Tibial artery (tissue), 4 donors: Measurements from ENCODE around the gene NRARP.
A peak's percentile ranks its signal among the peaks of the same experiment; 100 is the strongest.

Experiments used
- DNase-seq, 2 donors: peaks; one replicate each; pipeline ENCODE4 v3.0.0-alpha.2; 2019
- H3K27ac ChIP-seq, 2 donors: fragments of 200-600 bp; sonication (generic) in 1 of 2; 1 replicate in 1 of 2; 2 replicates in 1 of 2; pipeline ENCODE4 v1.5.1; 2018 to 2019; ENCODE audit warnings: mild to moderate bottlenecking in 1 of 2
- H3K27me3 ChIP-seq, 2 donors: fragments of 200-600 bp; sonication (generic) in 1 of 2; one replicate each; pipeline versions ENCODE4 v1.5.1 to v1.6.0; 2016 to 2019
- H3K36me3 ChIP-seq, 3 donors: fragments of 200-600 bp; sonication (generic) in 2 of 3; one replicate each; pipeline ENCODE4 v1.5.1; 2016 to 2019; ENCODE audit warnings: mild to moderate bottlenecking in 2 of 3
- H3K4me1 ChIP-seq, 4 donors: fragments of 200-600 bp; sonication (generic) in 2 of 4; 1 replicate in 3 of 4; 2 replicates in 1 of 4; pipeline ENCODE4 v1.5.1; 2016 to 2019
- H3K4me3 ChIP-seq, 2 donors: fragments of 200-600 bp; sonication (generic) in 1 of 2; 1 replicate in 1 of 2; 2 replicates in 1 of 2; pipeline ENCODE4 v1.5.1; 2018 to 2019; ENCODE audit warnings: mild to moderate bottlenecking in 2 of 2
- H3K9me3 ChIP-seq, 3 donors: fragments of 200-600 bp; sonication (generic) in 1 of 3; one replicate each; pipeline ENCODE4 v1.5.1; 2016 to 2019
- intact Hi-C: fragments of 100-400 bp; cut with DNase I; formaldehyde crosslinking; loops from one replicate; pipeline ENCODE4 v1.15.0; 2023; ENCODE audit warnings: low total_unique reads
- TF ChIP-seq, protein P1 (sequence below), 2 experiments: fragments of 200-600 bp in 1 of 2; fragments of 450-650 bp in 1 of 2; IDR thresholded peaks; one replicate each; pipeline ENCODE4 v1.5.1; 2017 to 2019; ENCODE audit warnings: antibody characterized with exemption in 2 of 2, mild to moderate bottlenecking in 1 of 2, moderate library complexity in 1 of 2

NRARP gene

GRCh38 chr9:137271696-137272076, 30.4 kb downstream of the NRARP start:
- TF ChIP-seq, protein P1, sequence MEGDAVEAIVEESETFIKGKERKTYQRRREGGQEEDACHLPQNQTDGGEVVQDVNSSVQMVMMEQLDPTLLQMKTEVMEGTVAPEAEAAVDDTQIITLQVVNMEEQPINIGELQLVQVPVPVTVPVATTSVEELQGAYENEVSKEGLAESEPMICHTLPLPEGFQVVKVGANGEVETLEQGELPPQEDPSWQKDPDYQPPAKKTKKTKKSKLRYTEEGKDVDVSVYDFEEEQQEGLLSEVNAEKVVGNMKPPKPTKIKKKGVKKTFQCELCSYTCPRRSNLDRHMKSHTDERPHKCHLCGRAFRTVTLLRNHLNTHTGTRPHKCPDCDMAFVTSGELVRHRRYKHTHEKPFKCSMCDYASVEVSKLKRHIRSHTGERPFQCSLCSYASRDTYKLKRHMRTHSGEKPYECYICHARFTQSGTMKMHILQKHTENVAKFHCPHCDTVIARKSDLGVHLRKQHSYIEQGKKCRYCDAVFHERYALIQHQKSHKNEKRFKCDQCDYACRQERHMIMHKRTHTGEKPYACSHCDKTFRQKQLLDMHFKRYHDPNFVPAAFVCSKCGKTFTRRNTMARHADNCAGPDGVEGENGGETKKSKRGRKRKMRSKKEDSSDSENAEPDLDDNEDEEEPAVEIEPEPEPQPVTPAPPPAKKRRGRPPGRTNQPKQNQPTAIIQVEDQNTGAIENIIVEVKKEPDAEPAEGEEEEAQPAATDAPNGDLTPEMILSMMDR (IDR thresholded peaks at IDR 0.05) = no peak
- H3K27ac ChIP-seq = no peak overlapping the region
- H3K9me3 ChIP-seq = no peaks in the 10 kb centered on the region
- intact Hi-C loops = no loop called here
- no peak for DNase-seq
- peaks cover 5 to 48% (median 38%) of the 10 kb centered on the region in 4 donors for H3K4me1 ChIP-seq
- H3K27me3 ChIP-seq = peaks cover 0 to 30% of the 10 kb centered on the region in 2 donors
- H3K4me3 ChIP-seq = no peak overlapping the region
- H3K36me3 ChIP-seq = peaks cover 20 to 66% (median 42%) of the 10 kb centered on the region in 3 donors

GRCh38 chr9:137270929-137271695, 31.0 kb downstream of the NRARP start:
- TF ChIP-seq, protein P1 (IDR thresholded peaks at IDR 0.05) = no peak
- Histone ChIP-seq H3K9me3 (no peaks in the 10 kb centered on the region), H3K27ac (no peak overlapping the region), H3K4me3 (no peak overlapping the region), H3K4me1 (peaks cover 5 to 42% (median 33%) of the 10 kb centered on the region in 4 donors), H3K36me3 (peaks cover 23 to 72% (median 47%) of the 10 kb centered on the region in 3 donors), H3K27me3 (peaks cover 0 to 26% of the 10 kb centered on the region in 2 donors)
- intact Hi-C loops = no loop called here
- DNase-seq = no peak

DNA sequence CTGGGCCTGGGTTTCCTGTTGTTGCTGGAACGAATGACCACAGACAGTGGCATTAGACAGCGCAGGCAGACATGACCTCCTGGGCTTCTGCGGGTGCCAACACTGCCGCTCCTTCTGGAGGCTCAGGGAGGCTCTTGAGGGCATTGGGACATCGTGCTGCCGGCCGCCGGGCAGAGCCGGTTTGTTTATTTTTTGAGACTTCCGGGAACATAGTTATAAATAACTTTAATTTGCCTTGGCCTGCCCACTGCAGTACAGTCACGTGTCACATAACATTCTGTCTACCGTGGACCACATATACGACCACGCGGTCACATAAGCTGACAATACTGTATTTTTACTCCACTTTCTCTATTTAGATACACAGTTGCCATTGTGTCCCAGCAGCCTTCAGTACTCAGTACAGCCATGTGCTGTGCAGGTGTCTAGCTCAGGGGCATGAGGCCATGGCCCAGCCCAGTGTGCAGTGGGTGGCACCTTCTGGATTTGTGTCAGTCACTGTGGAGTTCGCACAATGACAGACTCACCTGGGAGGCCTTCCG, 32.8 kb downstream of the NRARP start:
- intact Hi-C loops = no loop called here
- no peaks in the 10 kb centered on the region for H3K9me3 ChIP-seq
- TF ChIP-seq, protein P1 (IDR thresholded peaks at IDR 0.05) = no peak
- peak overlapping the region; percentile 69 to 78 for H3K27ac ChIP-seq
- H3K4me3 ChIP-seq = no peak overlapping the region
- peaks cover 0 to 23% of the 10 kb centered on the region in 2 donors for H3K27me3 ChIP-seq
- peaks cover 5 to 36% (median 24%) of the 10 kb centered on the region in 4 donors for H3K4me1 ChIP-seq
- peak; percentile 50 to 89 for DNase-seq
- peaks cover 30 to 90% (median 61%) of the 10 kb centered on the region in 3 donors for H3K36me3 ChIP-seq

GRCh38 chr9:137268538-137269201, 33.4 kb downstream of the NRARP start:
- Histone ChIP-seq H3K9me3 (no peaks in the 10 kb centered on the region), H3K4me1 (peaks cover 5 to 36% (median 24%) of the 10 kb centered on the region in 4 donors), H3K27ac (peak overlapping the region; percentile 69 to 78), H3K27me3 (peaks cover 0 to 17% of the 10 kb centered on the region in 2 donors), H3K4me3 (no peak overlapping the region), H3K36me3 (peaks cover 36 to 93% (median 62%) of the 10 kb centered on the region in 3 donors)
- no peak for DNase-seq
- TF ChIP-seq, protein P1 (IDR thresholded peaks at IDR 0.05) = no peak
- intact Hi-C loops = no loop called here

- Histone ChIP-seq H3K36me3 (peaks cover 34 to 93% (median 62%) of the 10 kb centered on the region in 3 donors), H3K4me1 (peaks cover 5 to 36% (median 24%) of the 10 kb centered on the region in 4 donors), H3K9me3 (no peaks in the 10 kb centered on the region), H3K4me3 (no peak overlapping the region), H3K27me3 (peaks cover 0 to 11% of the 10 kb centered on the region in 2 donors), H3K27ac (peak overlapping the region in 1 of 2 donors; percentile 69)
- intact Hi-C loops = no loop called here
- TF ChIP-seq, protein P1 (IDR thresholded peaks at IDR 0.05) = no peak
- no peak for DNase-seq
Measured at GRCh38 chr9:137267933-137268355, 34.1 kb downstream of the NRARP start.
